GM12878 (cell line): Measurements from ENCODE around the gene CCDC57.

Experiments used
- BHLHE40 ChIP-seq, 2 experiments: fragments of 450-650 bp in 1 of 2; IDR thresholded peaks; 2 replicates each; pipeline ENCODE4 v1.6.1; 2011 to 2017; ENCODE audit warnings: low read depth in 2 of 2, borderline replicate concordance in 1 of 2, improper control_type of control experiment in 1 of 2, low read length in 1 of 2, mild to moderate bottlenecking in 1 of 2
- CBFB ChIP-seq: IDR thresholded peaks from 2 replicates; pipeline ENCODE4 v1.6.1; 2016; ENCODE audit warnings: antibody characterized with exemption, low read depth
- CHD4 ChIP-seq: fragments of 200-600 bp; sonication (generic); IDR thresholded peaks from 2 replicates; pipeline ENCODE4 v1.6.1; 2016; ENCODE audit warnings: mild to moderate bottlenecking
- CREB1 ChIP-seq: IDR thresholded peaks from 2 replicates; pipeline ENCODE4 v1.6.1; 2012; ENCODE audit warnings: low read depth, mild to moderate bottlenecking, inconsistent platforms
- HDAC2 ChIP-seq: fragments of 200-600 bp; sonication (generic); IDR thresholded peaks from 2 replicates; pipeline ENCODE4 v1.6.1; 2017
- HDAC6 ChIP-seq: fragments of 200-600 bp; sonication (generic); IDR thresholded peaks from one replicate; pipeline ENCODE4 v1.8.0; 2017; ENCODE audit warnings: antibody characterized with exemption; ENCODE audit not compliant: unreplicated experiment
- POLR2A ChIP-seq: IDR thresholded peaks from 2 replicates; pipeline ENCODE4 v1.6.1; 2011; ENCODE audit warnings: low read depth, mild to moderate bottlenecking, low read length
- POLR2AphosphoS5 ChIP-seq: IDR thresholded peaks from 2 replicates; pipeline ENCODE4 v1.6.1; 2011; ENCODE audit warnings: mild to moderate bottlenecking, low read length, inconsistent platforms
- RAD21 ChIP-seq: IDR thresholded peaks from 2 replicates; pipeline ENCODE4 v1.6.1; 2011; ENCODE audit warnings: mild to moderate bottlenecking, low read depth, low read length, moderate library complexity; ENCODE audit not compliant: insufficient read depth
- SPI1 ChIP-seq: IDR thresholded peaks from 2 replicates; pipeline ENCODE4 v1.6.1; 2011; ENCODE audit warnings: low read depth, mild to moderate bottlenecking, low read length, moderate library complexity, borderline replicate concordance; ENCODE audit not compliant: insufficient read depth
- SRF ChIP-seq, 2 experiments: IDR thresholded peaks; 2 replicates each; pipeline ENCODE4 v1.6.1; 2011; ENCODE audit warnings: low read depth in 2 of 2, low read length in 2 of 2, mild to moderate bottlenecking in 1 of 2, moderate library complexity in 1 of 2
- TF ChIP-seq, protein P1 (sequence below), 3 experiments: IDR thresholded peaks in 2 of 3; conservative IDR thresholded peaks in 1 of 3; 2 replicates each; pipeline ENCODE4 v1.5.1; 2011; ENCODE audit warnings: low read depth in 3 of 3, low read length in 3 of 3, mild to moderate bottlenecking in 3 of 3, control low read depth in 2 of 3, moderate library complexity in 2 of 3, inconsistent platforms in 1 of 3, mixed read lengths in 1 of 3; ENCODE audit not compliant: control insufficient read depth in 2 of 3, insufficient read depth in 1 of 3; ENCODE audit errors: extremely low read depth in 1 of 3
- TF ChIP-seq, protein P2 (sequence below): fragments of 450-650 bp; IDR thresholded peaks from 2 replicates; pipeline ENCODE4 v1.6.1; 2017; ENCODE audit warnings: mild to moderate bottlenecking
- TF ChIP-seq, protein P3 (sequence below): IDR thresholded peaks from 2 replicates; pipeline ENCODE4 v1.6.1; 2011; ENCODE audit warnings: borderline replicate concordance, low read depth, mild to moderate bottlenecking, moderate library complexity, mixed read lengths, low read length; ENCODE audit not compliant: insufficient read depth; ENCODE audit errors: extremely low read length

DNA sequence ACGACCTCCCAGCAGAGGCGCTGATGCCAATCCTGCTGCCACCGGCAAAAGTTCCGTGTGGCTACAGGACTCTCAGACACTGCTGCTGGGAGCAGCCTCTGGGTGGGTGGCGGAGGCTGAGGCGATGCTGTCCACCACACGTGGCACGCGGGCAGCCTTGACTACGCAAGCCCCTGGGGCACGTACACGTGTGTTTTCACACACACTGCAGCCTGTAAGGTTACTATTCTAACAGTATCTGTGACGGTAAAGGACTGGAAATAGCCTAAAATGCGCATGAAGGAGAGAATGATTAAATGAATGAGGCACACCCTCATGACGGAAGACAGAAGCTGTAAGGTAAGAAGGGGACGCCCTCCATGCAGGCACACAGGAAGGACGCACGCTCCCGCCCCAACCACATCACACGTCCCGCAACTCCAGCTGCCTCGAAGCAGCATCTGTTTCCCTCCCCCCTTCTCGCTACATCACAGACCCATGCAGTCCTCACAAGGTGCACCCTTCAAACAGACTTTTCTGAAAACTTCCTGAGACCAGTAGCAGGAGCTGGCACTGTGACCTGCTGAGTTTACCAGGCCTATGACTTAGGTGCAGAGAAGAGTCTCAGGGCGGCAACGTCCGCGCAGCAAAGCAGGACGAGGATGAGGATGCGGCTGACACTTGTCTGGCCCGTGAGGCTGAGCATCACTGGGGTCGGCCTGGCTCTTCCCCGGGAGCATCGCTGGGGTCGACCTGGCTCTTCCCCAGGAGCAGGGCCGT, 85.9 kb downstream of the CCDC57 start:
- TF ChIP-seq, protein P1, sequence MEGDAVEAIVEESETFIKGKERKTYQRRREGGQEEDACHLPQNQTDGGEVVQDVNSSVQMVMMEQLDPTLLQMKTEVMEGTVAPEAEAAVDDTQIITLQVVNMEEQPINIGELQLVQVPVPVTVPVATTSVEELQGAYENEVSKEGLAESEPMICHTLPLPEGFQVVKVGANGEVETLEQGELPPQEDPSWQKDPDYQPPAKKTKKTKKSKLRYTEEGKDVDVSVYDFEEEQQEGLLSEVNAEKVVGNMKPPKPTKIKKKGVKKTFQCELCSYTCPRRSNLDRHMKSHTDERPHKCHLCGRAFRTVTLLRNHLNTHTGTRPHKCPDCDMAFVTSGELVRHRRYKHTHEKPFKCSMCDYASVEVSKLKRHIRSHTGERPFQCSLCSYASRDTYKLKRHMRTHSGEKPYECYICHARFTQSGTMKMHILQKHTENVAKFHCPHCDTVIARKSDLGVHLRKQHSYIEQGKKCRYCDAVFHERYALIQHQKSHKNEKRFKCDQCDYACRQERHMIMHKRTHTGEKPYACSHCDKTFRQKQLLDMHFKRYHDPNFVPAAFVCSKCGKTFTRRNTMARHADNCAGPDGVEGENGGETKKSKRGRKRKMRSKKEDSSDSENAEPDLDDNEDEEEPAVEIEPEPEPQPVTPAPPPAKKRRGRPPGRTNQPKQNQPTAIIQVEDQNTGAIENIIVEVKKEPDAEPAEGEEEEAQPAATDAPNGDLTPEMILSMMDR (IDR thresholded peaks at IDR 0.05 in 2 of 3, conservative IDR thresholded peaks at IDR 0.05 in 1 of 3; ENCODE audit: control insufficient read depth in 2 of 3, extremely low read depth in 1 of 3, insufficient read depth in 1 of 3, low read depth in 3 of 3, low read length in 3 of 3): no peak
- TF ChIP-seq BHLHE40 (IDR thresholded peaks at IDR 0.05; ENCODE audit: borderline replicate concordance in 1 of 2, low read depth in 2 of 2, low read length in 1 of 2): no peak
- TF ChIP-seq RAD21: no peak
- TF ChIP-seq SRF (IDR thresholded peaks at IDR 0.05; ENCODE audit: low read depth in 2 of 2, low read length in 2 of 2): no peak
- no peak; the same call in 1 of the 2 replicates for TF ChIP-seq POLR2A
- no peak for TF ChIP-seq CBFB
- TF ChIP-seq CHD4: no peak
- no peak for TF ChIP-seq POLR2AphosphoS5
- no peak for TF ChIP-seq SPI1
- no peak for TF ChIP-seq CREB1
- TF ChIP-seq, protein P2, sequence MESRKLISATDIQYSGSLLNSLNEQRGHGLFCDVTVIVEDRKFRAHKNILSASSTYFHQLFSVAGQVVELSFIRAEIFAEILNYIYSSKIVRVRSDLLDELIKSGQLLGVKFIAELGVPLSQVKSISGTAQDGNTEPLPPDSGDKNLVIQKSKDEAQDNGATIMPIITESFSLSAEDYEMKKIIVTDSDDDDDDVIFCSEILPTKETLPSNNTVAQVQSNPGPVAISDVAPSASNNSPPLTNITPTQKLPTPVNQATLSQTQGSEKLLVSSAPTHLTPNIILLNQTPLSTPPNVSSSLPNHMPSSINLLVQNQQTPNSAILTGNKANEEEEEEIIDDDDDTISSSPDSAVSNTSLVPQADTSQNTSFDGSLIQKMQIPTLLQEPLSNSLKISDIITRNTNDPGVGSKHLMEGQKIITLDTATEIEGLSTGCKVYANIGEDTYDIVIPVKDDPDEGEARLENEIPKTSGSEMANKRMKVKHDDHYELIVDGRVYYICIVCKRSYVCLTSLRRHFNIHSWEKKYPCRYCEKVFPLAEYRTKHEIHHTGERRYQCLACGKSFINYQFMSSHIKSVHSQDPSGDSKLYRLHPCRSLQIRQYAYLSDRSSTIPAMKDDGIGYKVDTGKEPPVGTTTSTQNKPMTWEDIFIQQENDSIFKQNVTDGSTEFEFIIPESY: no peak
- TF ChIP-seq HDAC6: no peak
- no peak for TF ChIP-seq HDAC2
- TF ChIP-seq, protein P3, sequence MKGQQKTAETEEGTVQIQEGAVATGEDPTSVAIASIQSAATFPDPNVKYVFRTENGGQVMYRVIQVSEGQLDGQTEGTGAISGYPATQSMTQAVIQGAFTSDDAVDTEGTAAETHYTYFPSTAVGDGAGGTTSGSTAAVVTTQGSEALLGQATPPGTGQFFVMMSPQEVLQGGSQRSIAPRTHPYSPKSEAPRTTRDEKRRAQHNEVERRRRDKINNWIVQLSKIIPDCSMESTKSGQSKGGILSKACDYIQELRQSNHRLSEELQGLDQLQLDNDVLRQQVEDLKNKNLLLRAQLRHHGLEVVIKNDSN: no peak
